SU-DHL-6 (cell line): ENCODE measurements around the gene MRPL42.

Source experiments
- H2AFZ ChIP-seq: fragments of 200-600 bp; sonication (generic); 2 replicates; pipeline ENCODE4 v1.6.1; 2014; ENCODE audit warnings: low read depth, mild to moderate bottlenecking, moderate library complexity, mixed read lengths, antibody characterized with exemption, low read length; ENCODE audit not compliant: severe bottlenecking
- H3F3A ChIP-seq: fragments of 200-600 bp; shearing (Covaris generic); 2 replicates; pipeline ENCODE4 v1.6.0; 2016; ENCODE audit warnings: antibody characterized with exemption, mild to moderate bottlenecking; ENCODE audit not compliant: insufficient read depth
- H3K27ac ChIP-seq: fragments of 200-600 bp; sonication (generic); 2 replicates; pipeline ENCODE4 v1.5.1; 2016; ENCODE audit warnings: low read depth, mild to moderate bottlenecking, low read length, moderate library complexity, mixed read lengths
- H3K27me3 ChIP-seq: fragments of 200-600 bp; sonication (generic), shearing (Covaris generic); 2 replicates; pipeline ENCODE4 v1.6.0; 2014; ENCODE audit warnings: mild to moderate bottlenecking, low read length
- H3K36me3 ChIP-seq: fragments of 200-600 bp; sonication (generic); 2 replicates; pipeline ENCODE4 v1.6.1; 2014; ENCODE audit warnings: mild to moderate bottlenecking, low read length, mixed read lengths
- H3K4me2 ChIP-seq: fragments of 300-600, 200-600 bp; shearing (Covaris generic), sonication (generic); 2 replicates; pipeline ENCODE4 v1.6.0; 2014; ENCODE audit warnings: low read length, low read depth, mild to moderate bottlenecking; ENCODE audit not compliant: poor library complexity, severe bottlenecking
- H3K4me3 ChIP-seq: fragments of 200-600 bp; sonication (generic); 2 replicates; pipeline ENCODE4 v1.5.1; 2014; ENCODE audit warnings: antibody characterized with exemption, low read length, mild to moderate bottlenecking, mixed read lengths; ENCODE audit not compliant: insufficient read depth, poor library complexity, severe bottlenecking
- H3K79me2 ChIP-seq: fragments of 200-600 bp; sonication (generic); 2 replicates; pipeline ENCODE4 v1.6.1; 2014; ENCODE audit warnings: mild to moderate bottlenecking, low read length, moderate library complexity; ENCODE audit not compliant: insufficient read depth
- H3K9ac ChIP-seq: fragments of 200-600 bp; sonication (generic); 2 replicates; pipeline ENCODE4 v1.7.0; 2014; ENCODE audit warnings: mild to moderate bottlenecking, low read length
- H3K9me2 ChIP-seq: fragments of 200-600 bp; sonication (generic); replicated peaks from 2 replicates; pipeline ENCODE4 v1.6.1; 2014; ENCODE audit warnings: low read length; ENCODE audit not compliant: insufficient read depth
- H3K9me3 ChIP-seq: fragments of 200-600 bp; sonication (generic); 2 replicates; pipeline ENCODE4 v1.6.1; 2014; ENCODE audit warnings: low read length, mixed read lengths; ENCODE audit not compliant: insufficient read depth
- H4K20me1 ChIP-seq: fragments of 200-600 bp; sonication (generic); 2 replicates; pipeline ENCODE4 v1.6.1; 2014; ENCODE audit warnings: low read depth, mild to moderate bottlenecking, antibody characterized with exemption, low read length, moderate library complexity, mixed read lengths
- EZH2phosphoT487 ChIP-seq: fragments of 200-600 bp; sonication (generic), shearing (Covaris generic); conservative IDR thresholded peaks from 2 replicates; pipeline ENCODE4 v1.6.1; 2018; ENCODE audit warnings: mild to moderate bottlenecking, antibody characterized with exemption, low read length, moderate library complexity, mixed read lengths
- TF ChIP-seq, protein P1 (sequence below): fragments of 200-600 bp; sonication (generic); IDR thresholded peaks from one replicate; pipeline ENCODE4 v1.5.1; 2017; ENCODE audit warnings: antibody characterized with exemption, mild to moderate bottlenecking, low read length, moderate library complexity; ENCODE audit not compliant: insufficient read depth, poor library complexity, severe bottlenecking

MRPL42 gene

DNA sequence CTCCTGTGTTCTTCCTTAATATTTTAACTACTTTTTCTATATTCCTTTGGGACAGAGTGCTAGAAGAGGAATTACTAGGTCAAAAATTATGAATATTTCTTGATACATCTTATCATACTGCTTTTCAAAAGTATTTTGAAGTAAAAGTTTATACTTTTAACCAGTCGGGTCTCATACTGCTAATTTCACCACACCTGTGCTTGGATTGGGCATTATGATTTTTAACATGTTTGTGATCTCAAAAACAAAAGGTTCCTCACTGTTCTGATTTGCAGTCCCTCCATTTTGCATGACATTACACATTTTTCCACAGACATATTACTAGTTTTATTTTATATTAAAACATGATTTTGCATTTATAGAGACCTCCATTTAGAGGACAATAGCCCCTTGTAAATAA is 32.9 kb downstream of the MRPL42 start:
- Histone ChIP-seq H3K79me2 (no peaks in the 10 kb centered on the region), H3F3A (peaks cover 21% of the 10 kb centered on the region), H3K36me3 (peaks cover 17% of the 10 kb centered on the region; the same call in 1 of the 2 replicates), H4K20me1 (no peaks in the 10 kb centered on the region; the same call in 1 of the 2 replicates), H3K4me3 (no peak overlapping the region), H3K9ac (no peak overlapping the region), H3K4me2 (no peak overlapping the region), H3K27me3 (no peaks in the 10 kb centered on the region), H3K27ac (no peak overlapping the region), H3K9me2 (no peaks in the 10 kb centered on the region), H3K9me3 (no peaks in the 10 kb centered on the region), H2AFZ (no peak overlapping the region)
- TF ChIP-seq EZH2phosphoT487: no peak
- TF ChIP-seq, protein P1, sequence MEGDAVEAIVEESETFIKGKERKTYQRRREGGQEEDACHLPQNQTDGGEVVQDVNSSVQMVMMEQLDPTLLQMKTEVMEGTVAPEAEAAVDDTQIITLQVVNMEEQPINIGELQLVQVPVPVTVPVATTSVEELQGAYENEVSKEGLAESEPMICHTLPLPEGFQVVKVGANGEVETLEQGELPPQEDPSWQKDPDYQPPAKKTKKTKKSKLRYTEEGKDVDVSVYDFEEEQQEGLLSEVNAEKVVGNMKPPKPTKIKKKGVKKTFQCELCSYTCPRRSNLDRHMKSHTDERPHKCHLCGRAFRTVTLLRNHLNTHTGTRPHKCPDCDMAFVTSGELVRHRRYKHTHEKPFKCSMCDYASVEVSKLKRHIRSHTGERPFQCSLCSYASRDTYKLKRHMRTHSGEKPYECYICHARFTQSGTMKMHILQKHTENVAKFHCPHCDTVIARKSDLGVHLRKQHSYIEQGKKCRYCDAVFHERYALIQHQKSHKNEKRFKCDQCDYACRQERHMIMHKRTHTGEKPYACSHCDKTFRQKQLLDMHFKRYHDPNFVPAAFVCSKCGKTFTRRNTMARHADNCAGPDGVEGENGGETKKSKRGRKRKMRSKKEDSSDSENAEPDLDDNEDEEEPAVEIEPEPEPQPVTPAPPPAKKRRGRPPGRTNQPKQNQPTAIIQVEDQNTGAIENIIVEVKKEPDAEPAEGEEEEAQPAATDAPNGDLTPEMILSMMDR: no peak

DNA sequence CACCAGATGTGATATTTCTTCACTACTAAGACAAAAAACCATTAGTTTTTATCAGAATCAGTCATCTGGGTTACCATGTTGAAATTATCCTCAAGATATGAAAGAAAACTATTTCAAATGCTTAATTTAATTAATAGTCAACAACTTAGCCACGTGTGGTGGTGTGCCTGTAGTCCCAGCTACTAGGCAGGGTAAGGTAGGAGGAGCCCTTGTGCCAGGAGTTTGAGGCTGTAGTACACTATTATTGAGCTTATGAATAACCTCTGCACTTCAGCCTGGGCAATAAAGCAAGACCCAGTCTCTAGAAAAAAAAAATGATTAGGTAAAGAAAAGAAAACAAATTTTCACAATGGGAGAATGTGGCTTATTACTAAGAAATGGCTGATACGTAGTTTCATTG is 33.4 kb downstream of the MRPL42 start:
- Histone ChIP-seq H3K79me2 (no peaks in the 10 kb centered on the region), H3K9me2 (no peaks in the 10 kb centered on the region), H3K9ac (no peak overlapping the region), H3K4me2 (no peak overlapping the region), H3K9me3 (no peaks in the 10 kb centered on the region), H2AFZ (no peak overlapping the region), H3F3A (peaks cover 21% of the 10 kb centered on the region), H4K20me1 (no peaks in the 10 kb centered on the region; the same call in 1 of the 2 replicates), H3K4me3 (no peak overlapping the region), H3K36me3 (peaks cover 18% of the 10 kb centered on the region; the same call in 1 of the 2 replicates), H3K27ac (no peak overlapping the region), H3K27me3 (no peaks in the 10 kb centered on the region)
- no peak for TF ChIP-seq EZH2phosphoT487
- TF ChIP-seq, protein P1: no peak

DNA sequence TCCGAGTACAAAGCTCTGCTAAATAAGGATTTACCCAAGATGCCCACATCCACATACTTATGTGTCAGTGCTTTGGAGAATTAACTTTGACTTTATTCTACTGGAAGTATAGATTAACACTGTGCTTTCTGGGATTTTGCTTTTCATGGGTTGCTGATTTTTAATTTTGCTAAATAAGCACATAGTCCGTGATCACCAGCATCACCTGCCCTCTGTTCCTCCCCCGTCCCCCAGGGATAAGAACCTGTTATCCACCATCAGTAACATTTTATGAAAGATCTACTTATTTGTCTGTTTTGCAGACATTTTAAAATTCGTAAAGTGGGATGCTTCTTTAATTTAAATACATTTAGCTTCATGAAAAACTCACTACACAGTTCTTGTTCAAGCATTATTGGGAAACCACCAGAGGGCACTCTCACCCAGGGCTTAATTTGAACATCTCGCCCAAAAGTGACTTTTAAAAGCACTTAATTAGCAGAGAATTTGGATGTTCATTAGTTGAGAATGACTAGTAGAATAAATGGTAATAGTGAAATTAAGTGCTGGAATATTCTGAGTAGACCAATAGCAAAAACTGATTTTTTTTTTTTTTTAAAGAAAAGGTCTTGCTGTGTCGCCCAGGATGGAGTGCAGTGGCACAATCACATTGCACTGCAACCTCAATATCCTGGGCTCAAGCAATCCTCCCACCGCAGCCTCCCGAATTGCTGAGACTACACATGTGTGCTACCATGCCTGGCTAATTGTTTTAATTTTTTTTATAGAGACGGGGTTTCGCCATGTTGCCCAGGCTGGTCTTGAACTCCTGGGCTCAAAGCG is 35.7 kb downstream of the MRPL42 start:
- Histone ChIP-seq H3K36me3 (peaks cover 18% of the 10 kb centered on the region; the same call in 1 of the 2 replicates), H3K4me2 (no peak overlapping the region), H2AFZ (no peak overlapping the region), H3K9me2 (no peaks in the 10 kb centered on the region), H3K9ac (no peak overlapping the region), H3K27me3 (no peaks in the 10 kb centered on the region), H3F3A (peaks cover 21% of the 10 kb centered on the region), H4K20me1 (no peaks in the 10 kb centered on the region; the same call in 1 of the 2 replicates), H3K9me3 (no peaks in the 10 kb centered on the region), H3K79me2 (no peaks in the 10 kb centered on the region), H3K4me3 (no peak overlapping the region), H3K27ac (no peak overlapping the region)
- TF ChIP-seq, protein P1: peak; percentile 80
- TF ChIP-seq EZH2phosphoT487: no peak
